GM19452 (cell line): Measurements from ENCODE around the gene MYADML2.

Source experiments
- ATAC-seq: cut with Tn5 transposase; IDR thresholded peaks from one replicate; pipeline ENCODE4 v1.9.1; 2021; ENCODE audit not compliant: unreplicated experiment

Gene MYADML2

DNA sequence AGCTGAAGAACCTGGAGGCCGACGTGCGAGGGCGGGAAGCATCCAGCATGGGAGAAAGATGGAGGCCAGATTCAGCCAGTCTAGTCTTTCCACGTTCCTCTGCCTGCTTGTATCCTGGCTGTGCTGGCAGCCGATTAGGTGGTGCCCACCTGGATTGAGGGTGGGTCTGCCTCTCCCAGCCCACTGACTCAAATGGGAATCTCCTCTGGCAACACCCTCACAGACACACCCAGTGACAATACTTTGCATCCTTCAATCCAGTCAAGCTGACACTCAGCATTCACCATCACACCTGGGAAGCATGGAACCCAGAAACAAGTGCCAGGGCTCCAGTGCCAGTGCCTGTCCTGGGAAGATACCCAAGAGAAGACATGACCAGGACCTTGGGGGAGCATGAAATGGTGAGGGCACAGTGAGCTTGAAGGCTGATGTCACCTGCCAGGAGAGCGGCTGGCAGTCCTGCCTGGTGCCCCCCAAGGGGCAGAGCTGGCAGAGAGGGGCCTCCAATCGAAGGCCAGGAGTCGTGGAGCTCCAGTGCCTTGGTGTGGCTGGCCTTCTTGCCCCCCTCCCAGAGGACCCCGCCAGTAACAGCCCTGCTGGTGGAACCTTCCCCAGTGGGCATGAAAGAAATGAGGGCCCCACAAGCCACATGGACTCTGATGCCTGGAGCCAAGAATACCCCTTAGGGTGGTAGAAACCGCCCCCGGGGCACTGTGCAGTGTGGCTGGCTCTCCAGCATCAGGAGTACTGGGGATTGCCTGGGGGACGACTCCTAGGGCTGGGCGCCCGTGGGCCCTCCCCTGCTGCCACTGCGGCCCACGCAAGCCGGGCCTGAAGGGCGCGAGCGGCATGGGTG, 45.6 kb downstream of the MYADML2 start:
- no peak for ATAC-seq

DNA sequence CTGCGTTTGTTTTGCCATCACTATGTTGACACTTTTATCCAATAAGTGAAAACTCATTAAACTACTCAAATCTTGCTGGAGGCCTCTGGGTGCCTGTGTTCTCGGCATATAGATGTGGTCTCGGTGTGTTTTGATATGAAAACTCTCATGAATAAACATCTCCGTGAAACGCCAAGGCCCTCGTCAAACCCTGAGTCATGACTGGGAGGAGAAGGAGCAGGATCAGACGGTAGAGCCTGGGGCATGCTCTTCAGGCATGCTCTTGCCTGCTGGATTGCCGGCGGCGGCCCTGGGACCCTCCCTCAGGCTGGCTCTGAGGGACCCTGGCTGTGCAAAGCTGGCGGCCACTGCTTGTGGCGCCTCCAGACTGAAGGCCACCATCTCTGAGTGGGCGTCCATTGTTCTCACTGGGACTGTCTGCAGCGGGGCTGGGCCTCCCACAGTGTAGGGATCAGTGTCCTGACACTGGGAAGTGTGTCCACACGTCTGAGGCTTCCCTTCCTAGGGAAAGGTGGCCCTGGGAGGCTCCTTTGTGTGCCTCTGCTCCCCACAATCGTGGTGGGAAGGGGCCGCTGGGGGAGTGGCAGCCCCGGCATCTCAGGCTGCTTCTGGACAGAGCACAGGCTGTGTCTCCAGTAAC, 46.7 kb downstream of the MYADML2 start:
- no peak for ATAC-seq

DNA sequence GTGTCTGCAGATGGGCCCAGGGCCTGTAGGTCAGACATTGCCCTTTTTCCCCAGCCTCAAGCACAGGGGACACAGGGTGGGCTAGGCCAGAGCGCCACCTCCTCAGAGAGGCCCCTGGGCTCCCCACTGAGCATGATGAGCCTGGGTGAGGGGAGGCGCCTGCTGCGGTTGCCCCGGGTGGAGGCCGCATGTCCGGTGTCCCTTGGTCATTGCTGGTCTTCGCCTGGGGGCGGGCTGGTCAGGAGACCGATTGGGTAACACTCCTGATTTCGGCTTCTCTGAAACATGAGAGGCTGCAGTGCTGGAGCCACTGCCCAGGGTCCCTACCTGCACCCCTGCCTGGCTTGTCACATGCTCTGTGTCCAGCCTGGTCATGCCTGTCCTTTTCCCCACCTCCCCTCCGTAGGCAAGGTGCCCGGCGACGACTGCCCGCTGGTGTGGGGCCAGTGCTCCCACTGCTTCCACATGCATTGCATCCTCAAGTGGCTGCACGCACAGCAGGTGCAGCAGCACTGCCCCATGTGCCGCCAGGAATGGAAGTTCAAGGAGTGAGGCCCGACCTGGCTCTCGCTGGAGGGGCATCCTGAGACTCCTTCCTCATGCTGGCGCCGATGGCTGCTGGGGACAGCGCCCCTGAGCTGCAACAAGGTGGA, 47.4 kb downstream of the MYADML2 start:
- no peak for ATAC-seq

DNA sequence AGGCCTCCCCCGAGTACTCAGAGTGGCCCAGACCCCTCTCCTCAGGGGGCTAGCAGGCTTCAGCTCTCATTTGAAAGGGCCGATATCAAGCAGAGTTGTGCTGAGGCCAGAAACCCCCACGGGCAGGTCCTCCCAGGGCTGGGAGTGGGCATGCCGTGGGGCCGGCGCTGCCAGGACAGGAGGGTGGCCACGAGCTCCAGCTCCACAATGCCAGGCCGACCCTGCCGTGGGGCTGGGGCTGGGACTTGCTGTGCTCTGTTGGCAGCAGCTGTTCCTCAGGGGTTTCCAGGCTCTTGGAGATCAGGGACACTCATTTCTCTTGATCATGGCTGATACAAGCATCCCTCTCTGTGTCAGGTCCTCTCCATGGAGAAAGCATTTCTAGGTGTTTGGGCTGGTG, 48.1 kb downstream of the MYADML2 start:
- ATAC-seq: no peak

DNA sequence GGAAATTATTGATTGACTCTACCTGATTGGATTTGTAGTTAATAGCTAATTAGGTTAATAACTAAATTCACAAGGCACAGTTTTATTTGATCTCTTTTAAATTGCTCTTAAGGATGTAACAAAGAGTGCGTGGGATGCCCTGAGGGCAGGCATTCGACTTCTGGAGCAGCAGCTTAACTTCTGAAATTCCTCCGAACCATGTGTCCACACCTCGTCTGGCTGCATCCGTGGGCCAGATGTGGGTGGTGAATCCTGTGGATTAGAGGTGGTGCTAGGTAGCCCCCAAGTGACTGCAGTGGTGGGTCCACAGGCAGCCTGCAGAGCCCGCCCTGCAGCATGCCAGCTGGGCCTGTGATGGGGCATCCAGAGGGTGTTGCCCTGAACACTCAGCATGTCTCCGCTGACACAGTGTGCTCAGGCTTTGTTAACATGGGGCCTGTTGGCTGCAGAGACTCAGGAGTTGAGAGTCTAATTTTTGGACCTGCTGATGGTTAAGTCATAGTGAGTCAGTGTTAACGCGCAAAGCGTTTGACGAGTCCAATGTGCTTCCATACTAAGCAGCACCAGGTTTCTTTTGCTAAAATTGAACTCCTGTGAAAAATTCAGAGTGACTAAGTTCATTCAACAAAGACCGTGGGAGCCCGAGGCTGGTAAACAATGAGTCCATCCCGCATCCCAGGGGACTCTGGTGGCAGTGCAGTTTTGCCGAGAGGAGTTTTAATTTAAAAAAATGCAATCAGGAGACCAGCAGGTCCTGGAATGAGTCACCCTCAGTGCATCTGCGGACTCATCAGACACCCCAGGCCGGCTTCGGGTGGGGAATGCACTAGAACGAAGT, 48.8 kb downstream of the MYADML2 start:
- ATAC-seq: no peak

DNA sequence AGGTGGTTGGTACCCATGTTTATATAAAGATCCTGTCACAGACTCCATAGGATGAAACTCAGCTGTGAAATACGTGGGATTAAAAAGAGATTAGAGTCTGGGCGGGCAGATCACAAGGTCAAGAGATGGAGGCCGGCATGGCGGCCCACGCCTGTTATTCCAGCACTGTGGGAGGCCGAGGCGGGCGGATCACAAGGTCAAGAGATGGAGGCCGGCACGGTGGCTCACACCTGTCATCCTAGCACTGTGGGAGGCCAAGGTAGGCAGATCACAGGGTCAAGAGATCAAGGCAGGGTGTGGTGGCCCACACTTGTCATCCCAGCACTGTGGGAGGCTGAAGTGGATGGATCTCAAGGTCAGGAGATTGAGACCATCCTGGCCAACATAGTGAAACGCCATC, 51.6 kb downstream of the MYADML2 start:
- no peak for ATAC-seq

DNA sequence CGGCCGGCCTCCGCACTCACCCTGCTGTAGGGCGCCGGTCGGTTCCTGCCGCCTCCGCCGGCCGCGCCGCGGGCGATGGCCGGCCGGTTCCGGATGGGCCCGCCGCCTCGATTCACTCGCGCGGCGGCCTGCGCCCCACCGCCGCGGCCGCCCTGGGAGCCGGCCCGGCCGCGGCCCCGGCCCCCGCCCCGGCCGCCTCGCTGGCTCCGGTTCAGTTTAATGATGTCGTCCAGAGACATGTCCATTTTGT, 55.8 kb downstream of the MYADML2 start:
- peak; percentile 20 for ATAC-seq

DNA sequence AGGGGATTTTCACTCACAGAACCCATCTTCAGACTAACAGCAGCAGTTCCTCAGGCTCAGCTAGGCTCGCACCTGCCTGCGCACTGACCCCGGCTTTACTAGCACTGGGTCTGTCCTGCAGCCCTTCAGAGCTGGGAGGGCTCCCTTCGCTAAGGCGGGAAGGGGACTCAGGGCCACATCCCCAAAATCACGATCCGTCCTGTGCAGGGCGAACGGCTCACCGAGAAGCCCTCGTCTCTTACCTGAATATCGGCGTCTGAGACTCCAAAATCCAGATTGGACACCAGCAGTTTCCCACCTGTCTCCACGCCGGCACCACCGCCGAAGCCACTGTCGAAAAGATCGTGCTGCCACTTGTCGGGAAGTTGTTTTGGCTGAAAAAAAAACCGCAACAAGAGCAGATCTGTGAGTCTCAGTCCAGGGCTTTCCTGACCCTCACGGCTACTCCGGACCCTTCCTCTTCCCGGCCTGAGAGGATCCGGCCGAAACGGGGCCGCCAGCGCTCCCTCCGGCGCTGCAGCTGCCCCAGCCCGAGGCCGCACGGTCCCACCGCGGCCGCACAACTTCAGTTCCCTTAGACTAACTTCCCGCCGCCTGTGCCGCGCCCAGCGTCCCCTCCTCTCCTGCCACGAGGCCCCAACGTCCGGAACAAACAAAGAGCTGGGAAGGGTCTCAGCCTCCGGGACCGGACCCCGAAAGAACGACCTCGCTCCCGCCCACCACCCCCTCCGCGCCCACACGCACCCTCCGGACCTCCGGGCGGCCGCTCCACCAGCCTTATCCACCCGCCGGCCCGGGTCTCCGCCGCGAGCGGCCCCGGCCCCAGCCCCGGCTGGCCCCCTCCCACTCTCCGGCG, 56.4 kb downstream of the MYADML2 start:
- no peak for ATAC-seq
